ENCODE measurements around the gene SCEL. TPM values are rescaled to one million over a fixed set of nuclear protein-coding genes. Genes with fewer than 3 reads are reported as not detected.
"Not testable (repeated sequence)": the region's sequence is repeated elsewhere in the genome, so short reads cannot be mapped to it uniquely, and the experiment has no call there.

Gene SCEL
- total RNA-seq, 4 donors from 2014 or later = not detected

DNA sequence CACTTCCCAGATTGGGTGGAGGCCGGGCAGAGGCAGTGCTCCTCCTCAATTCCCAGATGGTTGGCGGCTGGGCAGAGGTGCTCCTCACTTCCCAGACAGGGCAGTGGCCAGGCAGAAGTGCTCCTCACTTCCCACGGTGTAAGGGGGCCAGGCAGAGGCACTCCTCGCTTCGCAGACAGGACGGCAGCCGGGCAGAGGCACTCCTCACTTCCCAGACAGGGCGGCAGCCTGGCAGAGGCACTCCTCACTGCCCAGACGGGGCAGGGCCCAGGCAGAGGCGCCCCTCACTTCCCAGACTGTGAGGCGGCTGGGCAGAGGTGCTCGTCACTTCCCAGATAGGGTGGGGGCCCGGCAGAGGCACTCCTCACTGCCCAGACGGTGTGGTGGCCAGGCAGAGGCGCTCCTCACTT, 125.3 kb downstream of the SCEL start:
- Histone ChIP-seq H3K27me3 (no peaks in the 10 kb centered on the region), H3K36me3 (no peaks in the 10 kb centered on the region), H3K4me3 (no peak overlapping the region), H3K4me1 (no peaks in the 10 kb centered on the region), H3K9me3 (no peaks in the 10 kb centered on the region), H3K27ac (no peak overlapping the region)
- in situ Hi-C loops (cut with MboI; ENCODE audit: low sequenced_read_pairs in 4 of 4) = no loop called here
- DNase-seq (no peak), ATAC-seq (no peak)
- intact Hi-C loops (cut with DNase I; ENCODE audit: low total_unique reads) = no loop called here
- no peak for TF ChIP-seq POLR2A (IDR thresholded peaks at IDR 0.05)
- TF ChIP-seq, protein P1, sequence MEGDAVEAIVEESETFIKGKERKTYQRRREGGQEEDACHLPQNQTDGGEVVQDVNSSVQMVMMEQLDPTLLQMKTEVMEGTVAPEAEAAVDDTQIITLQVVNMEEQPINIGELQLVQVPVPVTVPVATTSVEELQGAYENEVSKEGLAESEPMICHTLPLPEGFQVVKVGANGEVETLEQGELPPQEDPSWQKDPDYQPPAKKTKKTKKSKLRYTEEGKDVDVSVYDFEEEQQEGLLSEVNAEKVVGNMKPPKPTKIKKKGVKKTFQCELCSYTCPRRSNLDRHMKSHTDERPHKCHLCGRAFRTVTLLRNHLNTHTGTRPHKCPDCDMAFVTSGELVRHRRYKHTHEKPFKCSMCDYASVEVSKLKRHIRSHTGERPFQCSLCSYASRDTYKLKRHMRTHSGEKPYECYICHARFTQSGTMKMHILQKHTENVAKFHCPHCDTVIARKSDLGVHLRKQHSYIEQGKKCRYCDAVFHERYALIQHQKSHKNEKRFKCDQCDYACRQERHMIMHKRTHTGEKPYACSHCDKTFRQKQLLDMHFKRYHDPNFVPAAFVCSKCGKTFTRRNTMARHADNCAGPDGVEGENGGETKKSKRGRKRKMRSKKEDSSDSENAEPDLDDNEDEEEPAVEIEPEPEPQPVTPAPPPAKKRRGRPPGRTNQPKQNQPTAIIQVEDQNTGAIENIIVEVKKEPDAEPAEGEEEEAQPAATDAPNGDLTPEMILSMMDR (IDR thresholded peaks at IDR 0.05 in 4 of 5, conservative IDR thresholded peaks at IDR 0.05 in 1 of 5) = no peak

- H3K4me1 ChIP-seq; in situ Hi-C loops (cut with MboI; ENCODE audit: low sequenced_read_pairs in 4 of 4); H3K9me3 ChIP-seq; intact Hi-C loops (cut with DNase I; ENCODE audit: low total_unique reads); H3K27me3 ChIP-seq; H3K36me3 ChIP-seq; H3K4me3 ChIP-seq; DNase-seq; ATAC-seq; H3K27ac ChIP-seq: not testable (repeated sequence)
These were observed 126.8 kb downstream of the SCEL start for GRCh38 chr13:77662301-77662700.

DNA sequence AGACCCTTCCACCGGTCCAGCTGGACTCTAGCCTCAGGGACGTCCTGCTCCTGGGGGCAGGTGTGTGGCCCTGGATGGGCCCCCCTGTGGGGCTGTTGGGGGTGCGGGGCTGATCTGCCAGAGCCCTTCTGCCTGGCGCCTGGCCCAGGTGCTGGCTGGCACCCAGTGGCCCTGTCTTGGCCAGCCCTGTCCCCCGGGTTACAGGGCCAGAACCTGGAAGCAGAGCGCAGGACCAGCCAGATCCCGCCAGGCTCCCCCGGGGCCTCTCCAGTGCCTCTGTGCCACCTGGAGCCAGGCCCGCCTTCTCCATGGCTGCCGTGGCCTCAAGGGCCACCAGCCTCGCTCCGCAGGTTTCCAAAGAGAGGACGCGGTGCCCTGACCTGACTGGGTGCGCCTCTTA, 127.3 kb downstream of the SCEL start:
- H3K27ac ChIP-seq; ATAC-seq; H3K4me3 ChIP-seq; H3K9me3 ChIP-seq; H3K4me1 ChIP-seq; H3K36me3 ChIP-seq; in situ Hi-C loops (cut with MboI; ENCODE audit: low sequenced_read_pairs in 4 of 4); intact Hi-C loops (cut with DNase I; ENCODE audit: low total_unique reads); H3K27me3 ChIP-seq; DNase-seq: not testable (repeated sequence)

GRCh38 chr13:77674852-77675251, 139.3 kb downstream of the SCEL start:
- ATAC-seq = no peak
- Histone ChIP-seq H3K9me3 (no peaks in the 10 kb centered on the region), H3K27ac (no peak overlapping the region), H3K27me3 (no peaks in the 10 kb centered on the region), H3K4me3 (no peak overlapping the region), H3K36me3 (no peaks in the 10 kb centered on the region), H3K4me1 (no peaks in the 10 kb centered on the region)
- in situ Hi-C loops (cut with MboI; ENCODE audit: low sequenced_read_pairs in 4 of 4) = no loop called here
- DNase-seq = no peak
- intact Hi-C loops (cut with DNase I; ENCODE audit: low total_unique reads) = no loop called here
- TF ChIP-seq POLR2A (IDR thresholded peaks at IDR 0.05) = no peak
- TF ChIP-seq, protein P1 (IDR thresholded peaks at IDR 0.05 in 4 of 5, conservative IDR thresholded peaks at IDR 0.05 in 1 of 5) = no peak

- no peaks in the 10 kb centered on the region for H3K4me1 ChIP-seq
- no peak overlapping the region for H3K27ac ChIP-seq
- in situ Hi-C loops (cut with MboI; ENCODE audit: low sequenced_read_pairs in 4 of 4) = no loop called here
- TF ChIP-seq POLR2A (IDR thresholded peaks at IDR 0.05) = no peak
- TF ChIP-seq, protein P1 (IDR thresholded peaks at IDR 0.05 in 4 of 5, conservative IDR thresholded peaks at IDR 0.05 in 1 of 5) = no peak
- no peak overlapping the region for H3K4me3 ChIP-seq
- ATAC-seq = no peak
- no peaks in the 10 kb centered on the region for H3K27me3 ChIP-seq
- intact Hi-C loops (cut with DNase I; ENCODE audit: low total_unique reads) = no loop called here
- no peaks in the 10 kb centered on the region for H3K36me3 ChIP-seq
- no peak for DNase-seq
- no peaks in the 10 kb centered on the region for H3K9me3 ChIP-seq
These were observed 143.3 kb downstream of the SCEL start for GRCh38 chr13:77678691-77679235.

DNA sequence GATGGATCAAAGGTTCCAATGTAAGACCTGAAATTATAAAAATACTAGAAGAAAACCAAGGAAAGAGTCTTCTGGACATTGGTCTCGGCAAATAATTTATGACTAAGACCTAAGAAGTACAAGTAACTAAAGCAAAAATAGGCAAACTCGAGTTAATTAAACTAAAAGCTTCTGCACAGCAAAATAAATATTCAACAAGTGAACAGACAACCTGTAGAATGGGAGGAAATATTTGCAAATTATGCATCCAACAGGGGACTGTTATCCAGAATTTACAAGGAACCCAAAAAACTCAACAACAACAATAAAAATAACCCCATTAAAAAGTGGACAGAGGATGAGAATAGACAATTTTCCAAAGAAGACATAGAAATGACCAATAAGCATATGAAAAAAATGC, 152.3 kb downstream of the SCEL start:
- no peaks in the 10 kb centered on the region for H3K9me3 ChIP-seq
- DNase-seq = no peak
- intact Hi-C loops (cut with DNase I; ENCODE audit: low total_unique reads) = no loop called here
- ATAC-seq = no peak
- H3K36me3 ChIP-seq = no peaks in the 10 kb centered on the region
- no peak overlapping the region for H3K4me3 ChIP-seq
- no peak for TF ChIP-seq POLR2A (IDR thresholded peaks at IDR 0.05)
- TF ChIP-seq, protein P1 (IDR thresholded peaks at IDR 0.05 in 4 of 5, conservative IDR thresholded peaks at IDR 0.05 in 1 of 5) = no peak
- in situ Hi-C loops (cut with MboI; ENCODE audit: low sequenced_read_pairs in 4 of 4) = no loop called here
- H3K4me1 ChIP-seq = no peaks in the 10 kb centered on the region
- H3K27ac ChIP-seq = no peak overlapping the region
- no peaks in the 10 kb centered on the region for H3K27me3 ChIP-seq

Data from gastrocnemius medialis (tissue), 4 donors.